DMS53 treated with DMSO at 0.1 percent for 48 hours (cell line): Measurements from ENCODE around the gene LENG1.
"Not testable (repeated sequence)": the region's sequence is repeated elsewhere in the genome, so short reads cannot be mapped to it uniquely, and the experiment has no call there.

Experiments used
- DNase-seq: peaks from one replicate; lab custom pipeline; 2025; ENCODE audit not compliant: unreplicated experiment; lab: John Stamatoyannopoulos, UW

Gene LENG1

GRCh38 chr19:54189735-54190502 is 30.4 kb upstream of the LENG1 start:
- peak; percentile 99 for DNase-seq

- DNase-seq, result peak; percentile 84
Measured at GRCh38 chr19:54189145-54189734, 29.7 kb upstream of the LENG1 start, which contains the start of gene MBOAT7. Gene MBOAT7, minus strand, starts transcription at chr19:54189580. Its CDS starts 1,072 bp downstream, at chr19:54188508.

GRCh38 chr19:54188215-54188871 is 28.8 kb upstream of the LENG1 start:
- no peak for DNase-seq

GRCh38 chr19:54186934-54187381 is 27.4 kb upstream of the LENG1 start:
- no peak for DNase-seq

- DNase-seq, result no peak
Measured at GRCh38 chr19:54186351-54186750, 26.8 kb upstream of the LENG1 start.

- DNase-seq, result no peak
Measured at GRCh38 chr19:54183431-54183830, 23.9 kb upstream of the LENG1 start.

GRCh38 chr19:54181894-54182293 is 22.4 kb upstream of the LENG1 start:
- DNase-seq, result not testable (repeated sequence)

- no peak for DNase-seq
Measured at GRCh38 chr19:54180691-54181091, 21.2 kb upstream of the LENG1 start.

- no peak for DNase-seq
Measured at GRCh38 chr19:54179921-54180461, 20.5 kb upstream of the LENG1 start.

- DNase-seq, result no peak
Measured at GRCh38 chr19:54179262-54179852, 19.8 kb upstream of the LENG1 start.

- no peak for DNase-seq
Measured at GRCh38 chr19:54178581-54179261, 19.2 kb upstream of the LENG1 start.

- DNase-seq, result no peak
Measured at GRCh38 chr19:54173951-54174834, 14.7 kb upstream of the LENG1 start.

- DNase-seq, result no peak
Measured at GRCh38 chr19:54173359-54173699, 13.8 kb upstream of the LENG1 start.

GRCh38 chr19:54172471-54173358 is 13.2 kb upstream of the LENG1 start, which contains the start of gene TMC4:
Gene TMC4, minus strand, starts transcription at chr19:54173160. Its CDS starts 43 bp downstream, at chr19:54173117.
- peak; percentile 85 for DNase-seq

GRCh38 chr19:54171736-54172431 is 12.4 kb upstream of the LENG1 start:
- not testable (repeated sequence) for DNase-seq

- DNase-seq, result no peak
Measured at GRCh38 chr19:54169149-54169740, 9.7 kb upstream of the LENG1 start.

GRCh38 chr19:54168174-54168917 is 8.8 kb upstream of the LENG1 start:
- DNase-seq, result peak; percentile 75
